ENCODE results near the gene NLRP6. TPM values are rescaled to one million over a fixed set of nuclear protein-coding genes. Genes with fewer than 3 reads are reported as not detected.

Gene NLRP6
- total RNA-seq, 1 donor from 2014 or later = not detected

- H3K4me3 ChIP-seq = no peak overlapping the region
- TF ChIP-seq, protein P1, sequence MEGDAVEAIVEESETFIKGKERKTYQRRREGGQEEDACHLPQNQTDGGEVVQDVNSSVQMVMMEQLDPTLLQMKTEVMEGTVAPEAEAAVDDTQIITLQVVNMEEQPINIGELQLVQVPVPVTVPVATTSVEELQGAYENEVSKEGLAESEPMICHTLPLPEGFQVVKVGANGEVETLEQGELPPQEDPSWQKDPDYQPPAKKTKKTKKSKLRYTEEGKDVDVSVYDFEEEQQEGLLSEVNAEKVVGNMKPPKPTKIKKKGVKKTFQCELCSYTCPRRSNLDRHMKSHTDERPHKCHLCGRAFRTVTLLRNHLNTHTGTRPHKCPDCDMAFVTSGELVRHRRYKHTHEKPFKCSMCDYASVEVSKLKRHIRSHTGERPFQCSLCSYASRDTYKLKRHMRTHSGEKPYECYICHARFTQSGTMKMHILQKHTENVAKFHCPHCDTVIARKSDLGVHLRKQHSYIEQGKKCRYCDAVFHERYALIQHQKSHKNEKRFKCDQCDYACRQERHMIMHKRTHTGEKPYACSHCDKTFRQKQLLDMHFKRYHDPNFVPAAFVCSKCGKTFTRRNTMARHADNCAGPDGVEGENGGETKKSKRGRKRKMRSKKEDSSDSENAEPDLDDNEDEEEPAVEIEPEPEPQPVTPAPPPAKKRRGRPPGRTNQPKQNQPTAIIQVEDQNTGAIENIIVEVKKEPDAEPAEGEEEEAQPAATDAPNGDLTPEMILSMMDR (IDR thresholded peaks at IDR 0.05; ENCODE audit: borderline replicate concordance) = no peak
- H3K27ac ChIP-seq (replicated peaks) = peak overlapping the region; percentile 36
- intact Hi-C loops (cut with micrococcal nuclease) = no loop called here
- peaks cover 72% of the 10 kb centered on the region for H3K27me3 ChIP-seq (ENCODE audit: low read depth)
- H3K36me3 ChIP-seq = no peaks in the 10 kb centered on the region
- H3K4me1 ChIP-seq = peaks cover 28% of the 10 kb centered on the region
- DNase-seq = peak; percentile 17
- no peaks in the 10 kb centered on the region for H3K9me3 ChIP-seq (replicated peaks)
Measured at GRCh38 chr11:298406-299065, 20.3 kb downstream of the NLRP6 start.

DNA sequence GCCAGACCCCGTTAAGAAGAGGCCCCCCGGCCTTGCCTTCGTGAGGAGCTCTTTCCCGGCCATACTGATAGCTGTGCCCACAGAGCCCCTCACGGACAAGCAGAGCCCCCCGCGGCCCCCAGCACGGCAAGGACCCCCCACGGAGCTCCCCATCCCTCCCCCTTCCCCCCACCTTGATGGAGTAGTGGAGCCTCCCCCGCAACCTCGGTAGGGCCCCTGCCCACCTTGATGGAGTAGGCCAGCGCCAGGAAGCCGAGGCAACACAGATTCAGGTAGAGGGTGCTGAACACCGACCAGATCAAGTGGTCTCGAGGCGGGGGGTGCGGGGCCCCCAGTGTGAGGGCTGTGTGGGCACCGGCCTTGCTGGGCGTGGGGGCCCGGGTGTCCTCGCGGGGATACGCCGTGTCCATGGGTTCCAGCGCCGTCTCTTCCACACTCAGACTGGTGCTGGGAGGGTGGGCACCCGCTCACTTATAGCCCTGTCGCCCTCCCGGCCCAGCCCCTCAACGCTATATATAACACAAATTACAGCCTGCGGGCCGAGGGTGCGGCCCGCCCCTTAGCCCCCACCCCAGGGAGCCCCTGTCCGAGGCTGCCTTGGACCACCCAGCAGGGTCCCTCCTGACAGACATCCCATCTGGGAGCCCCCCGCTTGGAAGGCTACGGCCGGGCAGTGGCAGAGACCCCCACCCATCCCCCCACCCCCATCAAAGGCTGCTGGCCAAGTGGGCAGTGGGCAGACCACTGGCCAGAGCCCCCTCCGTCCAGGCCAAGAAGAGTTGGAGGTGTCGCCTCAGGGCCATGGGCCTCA is 21.1 kb downstream of the NLRP6 start, which contains the start of gene IFITM5:
Gene IFITM5, minus strand, starts transcription at position 446 of the 811 bp plus-strand sequence. Its CDS starts 36 bp downstream, at position 410.
- H3K27ac ChIP-seq (replicated peaks) = peak within 1 kb of the TSS; percentile 36
- H3K27me3 ChIP-seq (ENCODE audit: low read depth) = peaks cover 71% of the 10 kb centered on the region
- no peak within 1 kb of the TSS for H3K4me3 ChIP-seq
- TF ChIP-seq, protein P1 (IDR thresholded peaks at IDR 0.05; ENCODE audit: borderline replicate concordance) = no peak
- no peaks in the 10 kb centered on the region for H3K9me3 ChIP-seq (replicated peaks)
- H3K36me3 ChIP-seq = no peaks in the 10 kb centered on the region
- H3K4me1 ChIP-seq = peaks cover 28% of the 10 kb centered on the region
- intact Hi-C loops (cut with micrococcal nuclease) = no loop called here
- peak; percentile 13 for DNase-seq

GRCh38 chr11:299951-300735 is 21.9 kb downstream of the NLRP6 start:
- Histone ChIP-seq H3K27me3 (ENCODE audit: low read depth) (peaks cover 64% of the 10 kb centered on the region), H3K4me3 (no peak overlapping the region), H3K36me3 (no peaks in the 10 kb centered on the region), H3K9me3 (replicated peaks) (no peaks in the 10 kb centered on the region), H3K27ac (replicated peaks) (no peak overlapping the region), H3K4me1 (peaks cover 36% of the 10 kb centered on the region)
- DNase-seq = peak; percentile 15
- intact Hi-C loops (cut with micrococcal nuclease) = no loop called here
- TF ChIP-seq, protein P1 (IDR thresholded peaks at IDR 0.05; ENCODE audit: borderline replicate concordance) = no peak

DNA sequence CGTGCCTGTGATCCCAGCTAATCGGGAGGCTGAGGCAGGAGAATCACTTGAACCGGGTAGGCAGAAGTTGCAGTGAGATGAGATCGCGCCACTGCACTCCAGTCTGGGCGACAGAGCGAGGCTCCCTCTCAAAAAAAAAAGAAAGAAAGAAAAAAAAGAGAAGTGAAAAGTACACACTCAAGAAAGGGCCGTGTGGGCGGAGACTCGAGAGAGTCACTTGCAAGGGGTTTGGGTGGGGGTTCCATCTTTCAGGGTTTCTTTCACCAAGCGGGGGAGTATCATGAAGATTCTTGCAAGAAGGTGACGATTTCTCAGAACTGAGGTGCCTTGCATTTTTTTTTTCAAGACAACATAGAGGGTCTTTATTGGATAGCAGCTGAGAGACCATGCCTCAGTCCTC is 25.2 kb downstream of the NLRP6 start:
- TF ChIP-seq, protein P1 (IDR thresholded peaks at IDR 0.05; ENCODE audit: borderline replicate concordance) = no peak
- no peak overlapping the region for H3K27ac ChIP-seq (replicated peaks)
- H3K36me3 ChIP-seq = no peaks in the 10 kb centered on the region
- H3K9me3 ChIP-seq (replicated peaks) = no peaks in the 10 kb centered on the region
- peaks cover 45% of the 10 kb centered on the region for H3K27me3 ChIP-seq (ENCODE audit: low read depth)
- no peak overlapping the region for H3K4me3 ChIP-seq
- H3K4me1 ChIP-seq = peaks cover 51% of the 10 kb centered on the region
- DNase-seq = no peak
- intact Hi-C loops (cut with micrococcal nuclease) = no loop called here

GRCh38 chr11:304061-304506 is 25.9 kb downstream of the NLRP6 start:
- TF ChIP-seq, protein P1 (IDR thresholded peaks at IDR 0.05; ENCODE audit: borderline replicate concordance) = no peak
- Histone ChIP-seq H3K9me3 (replicated peaks) (no peaks in the 10 kb centered on the region), H3K36me3 (no peaks in the 10 kb centered on the region), H3K4me3 (no peak overlapping the region), H3K4me1 (peaks cover 48% of the 10 kb centered on the region), H3K27me3 (ENCODE audit: low read depth) (peaks cover 38% of the 10 kb centered on the region), H3K27ac (replicated peaks) (no peak overlapping the region)
- intact Hi-C loops (cut with micrococcal nuclease) = no loop called here
- no peak for DNase-seq

Data from left ventricle myocardium inferior (tissue), 1 donor.